Measurements from ENCODE around the gene EFCAB8. TPM values are rescaled to one million over a fixed set of nuclear protein-coding genes. Genes with fewer than 3 reads are reported as not detected.
"Not testable (repeated sequence)": the region's sequence is repeated elsewhere in the genome, so short reads cannot be mapped to it uniquely, and the experiment has no call there.

The EFCAB8 gene
- total RNA-seq, 1 donor from 2014 or later: not detected

DNA sequence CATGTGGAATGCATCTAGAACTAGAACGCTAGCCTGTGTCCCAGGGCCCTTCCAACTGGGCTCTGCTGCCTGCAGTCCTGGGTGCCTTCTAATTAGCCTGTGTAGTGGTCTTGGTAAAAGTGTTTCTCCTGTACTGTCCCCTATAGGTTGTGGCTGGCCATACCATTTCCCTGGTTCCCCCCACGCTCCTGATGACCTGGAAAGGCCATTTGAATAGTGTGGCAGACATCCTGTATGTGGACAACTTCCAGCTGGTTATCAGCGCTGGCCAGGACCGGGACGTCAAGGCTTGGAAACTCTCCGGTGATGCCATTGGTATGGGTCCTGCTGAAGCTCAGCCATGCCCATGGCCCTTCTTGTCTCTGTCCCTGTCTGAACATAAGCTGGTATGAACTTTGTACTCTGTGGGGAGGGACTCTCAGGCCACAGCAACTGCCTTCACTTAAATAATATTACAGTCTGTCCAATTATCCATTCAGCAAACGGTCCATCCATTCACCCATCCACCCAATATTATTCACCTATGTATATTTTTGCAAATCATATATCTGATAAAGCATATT is 84.8 kb downstream of the EFCAB8 start:
- Histone ChIP-seq H3K27ac (no peak overlapping the region), H3K36me3 (no peaks in the 10 kb centered on the region), H3K4me3 (no peak overlapping the region), H3K4me1 (no peaks in the 10 kb centered on the region), H3K9me3 (peaks cover 0 to 2% of the 10 kb centered on the region in 2 donors), H3K27me3 (no peaks in the 10 kb centered on the region)
- TF ChIP-seq, protein P1, sequence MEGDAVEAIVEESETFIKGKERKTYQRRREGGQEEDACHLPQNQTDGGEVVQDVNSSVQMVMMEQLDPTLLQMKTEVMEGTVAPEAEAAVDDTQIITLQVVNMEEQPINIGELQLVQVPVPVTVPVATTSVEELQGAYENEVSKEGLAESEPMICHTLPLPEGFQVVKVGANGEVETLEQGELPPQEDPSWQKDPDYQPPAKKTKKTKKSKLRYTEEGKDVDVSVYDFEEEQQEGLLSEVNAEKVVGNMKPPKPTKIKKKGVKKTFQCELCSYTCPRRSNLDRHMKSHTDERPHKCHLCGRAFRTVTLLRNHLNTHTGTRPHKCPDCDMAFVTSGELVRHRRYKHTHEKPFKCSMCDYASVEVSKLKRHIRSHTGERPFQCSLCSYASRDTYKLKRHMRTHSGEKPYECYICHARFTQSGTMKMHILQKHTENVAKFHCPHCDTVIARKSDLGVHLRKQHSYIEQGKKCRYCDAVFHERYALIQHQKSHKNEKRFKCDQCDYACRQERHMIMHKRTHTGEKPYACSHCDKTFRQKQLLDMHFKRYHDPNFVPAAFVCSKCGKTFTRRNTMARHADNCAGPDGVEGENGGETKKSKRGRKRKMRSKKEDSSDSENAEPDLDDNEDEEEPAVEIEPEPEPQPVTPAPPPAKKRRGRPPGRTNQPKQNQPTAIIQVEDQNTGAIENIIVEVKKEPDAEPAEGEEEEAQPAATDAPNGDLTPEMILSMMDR (IDR thresholded peaks at IDR 0.05): no peak
- no peak for DNase-seq (ENCODE audit: low spot score in 2 of 2)
- intact Hi-C loops (cut with DNase I): no loop called here

DNA sequence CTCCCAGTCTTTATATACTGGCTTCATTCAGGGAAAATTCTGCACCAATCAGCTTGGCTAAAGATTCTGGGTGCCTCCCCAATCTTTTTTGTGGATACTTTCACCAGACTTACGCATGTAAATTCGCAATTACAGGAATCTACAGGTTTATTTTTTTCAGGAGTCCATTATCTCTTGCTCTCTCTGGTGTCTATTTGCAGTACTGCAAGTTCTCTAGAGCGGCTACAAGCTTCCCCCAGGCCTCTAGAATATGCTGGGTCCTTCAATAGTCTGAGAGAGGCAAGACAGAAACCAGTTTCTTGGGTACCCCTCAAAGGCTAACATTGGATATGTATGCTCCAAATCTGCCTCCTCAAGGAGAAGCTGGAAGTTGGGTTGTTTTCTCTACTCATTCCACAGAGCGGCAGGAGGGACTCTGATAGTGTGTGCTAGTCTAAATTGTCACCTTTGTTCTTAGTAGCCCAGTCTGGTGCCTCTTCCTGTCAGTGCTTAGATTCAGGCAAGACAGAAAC is 87.0 kb downstream of the EFCAB8 start:
- Histone ChIP-seq H3K9me3 (peaks cover 0 to 2% of the 10 kb centered on the region in 2 donors), H3K4me1 (no peaks in the 10 kb centered on the region), H3K27me3 (no peaks in the 10 kb centered on the region), H3K4me3 (no peak overlapping the region), H3K36me3 (no peaks in the 10 kb centered on the region), H3K27ac (no peak overlapping the region)
- intact Hi-C loops (cut with DNase I): no loop called here
- TF ChIP-seq, protein P1 (IDR thresholded peaks at IDR 0.05): peak in 1 of 3 experiments; percentile 7
- DNase-seq (ENCODE audit: low spot score in 2 of 2): no peak

DNA sequence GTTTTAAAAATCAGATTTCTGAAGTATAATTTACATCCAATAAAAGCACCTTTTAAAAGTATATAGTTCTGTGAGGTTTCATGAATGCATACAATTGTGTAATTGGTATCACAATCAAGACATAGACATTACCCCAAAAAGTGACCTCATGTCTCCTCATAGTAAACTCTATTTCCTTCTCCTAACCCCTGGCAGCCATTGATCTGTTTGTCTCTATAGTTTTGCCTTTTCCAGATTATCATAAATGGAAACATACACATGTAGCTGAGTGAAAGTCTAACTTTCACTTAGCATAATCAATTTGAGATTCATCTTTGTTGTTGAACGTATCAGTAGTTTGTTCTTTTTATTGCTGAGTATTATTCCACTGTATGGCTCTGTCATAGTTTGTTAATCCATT is 87.9 kb downstream of the EFCAB8 start:
- no peak overlapping the region for H3K27ac ChIP-seq
- peaks cover 0 to 2% of the 10 kb centered on the region in 2 donors for H3K9me3 ChIP-seq
- H3K36me3 ChIP-seq: no peaks in the 10 kb centered on the region
- intact Hi-C loops (cut with DNase I): no loop called here
- no peak for DNase-seq (ENCODE audit: low spot score in 2 of 2)
- no peaks in the 10 kb centered on the region for H3K27me3 ChIP-seq
- no peaks in the 10 kb centered on the region for H3K4me1 ChIP-seq
- TF ChIP-seq, protein P1 (IDR thresholded peaks at IDR 0.05): no peak
- no peak overlapping the region for H3K4me3 ChIP-seq

DNA sequence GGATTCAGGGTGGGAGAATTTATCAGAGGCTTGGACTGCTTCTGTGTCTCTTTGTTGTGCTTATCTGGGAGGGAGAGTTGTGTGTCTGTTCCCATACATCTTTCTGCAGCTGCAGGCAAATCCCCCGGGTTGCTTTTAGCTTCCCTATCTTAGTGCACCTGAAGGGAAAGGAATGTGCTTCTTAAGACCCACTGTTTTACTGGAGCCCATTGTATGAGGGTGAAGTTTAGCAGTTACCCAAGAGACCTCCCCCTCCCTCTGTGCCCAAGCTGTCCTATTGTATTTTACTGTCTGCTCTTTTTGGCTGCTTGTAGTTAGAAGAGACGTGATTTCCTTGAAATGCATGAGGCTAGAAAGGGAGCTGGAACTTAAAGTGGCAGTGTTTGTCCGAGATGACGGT is 91.8 kb downstream of the EFCAB8 start:
- H3K27ac ChIP-seq; H3K36me3 ChIP-seq; DNase-seq (ENCODE audit: low spot score in 2 of 2); H3K4me3 ChIP-seq; H3K27me3 ChIP-seq; H3K4me1 ChIP-seq; intact Hi-C loops (cut with DNase I): not testable (repeated sequence)
- H3K9me3 ChIP-seq: peaks cover 0 to 12% of the 10 kb centered on the region in 2 donors

DNA sequence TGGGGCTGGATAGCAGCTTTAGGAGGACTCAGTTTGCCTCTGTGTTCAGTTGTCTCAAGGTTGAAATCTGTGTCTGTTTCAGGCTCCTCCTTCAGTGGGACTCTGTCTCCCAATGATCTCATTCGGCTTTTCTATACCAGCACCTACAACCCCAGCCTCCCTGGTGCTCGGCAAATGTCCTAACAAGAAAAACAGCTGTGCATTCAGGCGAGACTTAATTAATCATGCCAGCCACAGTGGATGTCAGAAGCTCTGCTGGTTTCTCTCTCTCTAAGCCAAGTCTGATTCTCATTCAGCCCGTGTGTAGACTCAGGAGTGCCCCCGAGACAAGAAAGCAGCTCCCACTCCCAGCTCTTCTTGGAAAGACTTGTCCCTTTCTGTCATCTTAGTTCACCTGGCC is 98.7 kb downstream of the EFCAB8 start:
- Histone ChIP-seq H3K4me3 (no peak overlapping the region), H3K4me1 (no peaks in the 10 kb centered on the region), H3K27ac (no peak overlapping the region), H3K9me3 (peaks cover 8 to 28% of the 10 kb centered on the region in 2 donors), H3K36me3 (no peaks in the 10 kb centered on the region), H3K27me3 (no peaks in the 10 kb centered on the region)
- TF ChIP-seq, protein P1 (IDR thresholded peaks at IDR 0.05): no peak
- no peak for DNase-seq (ENCODE audit: low spot score in 2 of 2)
- intact Hi-C loops (cut with DNase I): no loop called here

DNA sequence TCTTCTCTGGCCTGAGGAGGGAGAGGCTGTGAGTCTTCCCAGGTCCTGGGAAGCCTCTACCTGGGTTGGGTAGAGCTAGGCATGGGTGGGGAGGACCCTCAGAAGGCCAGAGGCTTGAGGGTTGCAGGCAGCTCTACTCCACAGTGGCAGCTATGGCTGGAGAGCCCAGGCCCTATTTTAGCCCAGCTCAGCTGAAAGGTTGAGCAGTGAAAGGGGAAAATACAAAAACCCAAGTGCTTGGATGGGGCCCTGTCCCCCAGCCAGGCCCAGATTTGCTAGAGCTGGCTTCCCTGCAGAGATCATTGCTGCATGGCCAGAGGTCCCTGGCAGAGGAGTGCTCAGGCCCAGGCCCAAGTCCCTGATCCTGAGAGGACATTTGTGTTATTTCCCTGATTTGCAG is 99.9 kb downstream of the EFCAB8 start:
- Histone ChIP-seq H3K4me3 (no peak overlapping the region), H3K4me1 (no peaks in the 10 kb centered on the region), H3K27me3 (no peaks in the 10 kb centered on the region), H3K27ac (no peak overlapping the region), H3K36me3 (no peaks in the 10 kb centered on the region), H3K9me3 (peaks cover 8 to 26% of the 10 kb centered on the region in 2 donors)
- TF ChIP-seq, protein P1 (IDR thresholded peaks at IDR 0.05): no peak
- intact Hi-C loops (cut with DNase I): no loop called here
- no peak for DNase-seq (ENCODE audit: low spot score in 2 of 2)
